Fibroblast of pulmonary artery (primary cell): ENCODE data around the gene PLXNA4.

Experiments used
- DNase-seq: peaks from one replicate; pipeline ENCODE4 v3.0.0-alpha.2; 2010; ENCODE audit warnings: low read depth
- H3K4me3 ChIP-seq: replicated peaks from 2 replicates; pipeline ENCODE4 v1.5.1; 2011; ENCODE audit warnings: low read depth, mild to moderate bottlenecking, control low read depth, low read length, moderate library complexity
- CTCF ChIP-seq: IDR thresholded peaks from 2 replicates; pipeline ENCODE4 v1.5.1; 2011; ENCODE audit warnings: mild to moderate bottlenecking, control low read depth, low read length, inconsistent platforms; ENCODE audit errors: missing control alignments

Gene PLXNA4

GRCh38 chr7:132290021-132290420 lies 286.2 kb downstream of the PLXNA4 start:
- no peak for DNase-seq
- no peak overlapping the region for H3K4me3 ChIP-seq
- no peak for TF ChIP-seq CTCF

GRCh38 chr7:132286836-132287235 lies 289.4 kb downstream of the PLXNA4 start:
- no peak for TF ChIP-seq CTCF
- H3K4me3 ChIP-seq = no peak overlapping the region
- no peak for DNase-seq

- no peak overlapping the region for H3K4me3 ChIP-seq
- TF ChIP-seq CTCF = no peak
- no peak for DNase-seq
These were observed 295.9 kb downstream of the PLXNA4 start for GRCh38 chr7:132280335-132280734.

GRCh38 chr7:132279718-132280117 lies 296.6 kb downstream of the PLXNA4 start:
- no peak for DNase-seq
- H3K4me3 ChIP-seq = no peak overlapping the region
- no peak for TF ChIP-seq CTCF

GRCh38 chr7:132276976-132277725 lies 299.1 kb downstream of the PLXNA4 start:
- no peak for DNase-seq
- H3K4me3 ChIP-seq = no peak overlapping the region
- TF ChIP-seq CTCF = no peak

GRCh38 chr7:132276234-132276630 lies 300.0 kb downstream of the PLXNA4 start:
- TF ChIP-seq CTCF = no peak
- DNase-seq = no peak
- no peak overlapping the region for H3K4me3 ChIP-seq
